HFF-Myc (cell line): ENCODE measurements around the gene DSPP.
A peak's percentile ranks its signal among the peaks of the same experiment; 100 is the strongest.

ENCODE experiments used
- DNase-seq: peaks from one replicate; pipeline ENCODE4 v3.0.0-alpha.2; 2011; ENCODE audit warnings: low read depth; ENCODE audit errors: extremely low read depth
- H3K4me3 ChIP-seq: replicated peaks from 2 replicates; pipeline ENCODE4 v1.5.1; 2011; ENCODE audit warnings: low read depth, mild to moderate bottlenecking, control low read depth, low read length
- CTCF ChIP-seq: IDR thresholded peaks from 2 replicates; pipeline ENCODE4 v1.5.1; 2012; ENCODE audit warnings: mild to moderate bottlenecking, low read depth, low read length, control low read depth; ENCODE audit errors: missing control alignments

DSPP gene

GRCh38 chr4:87620086-87620485, 11.8 kb downstream of the DSPP start:
- DNase-seq, result no peak
- no peak for TF ChIP-seq CTCF
- H3K4me3 ChIP-seq, result no peak overlapping the region

- TF ChIP-seq CTCF, result no peak
- no peak for DNase-seq
- H3K4me3 ChIP-seq, result no peak overlapping the region
Measured at GRCh38 chr4:87620491-87620890, 12.2 kb downstream of the DSPP start.

GRCh38 chr4:87622303-87622702, 14.0 kb downstream of the DSPP start:
- TF ChIP-seq CTCF, result no peak
- no peak for DNase-seq
- no peak overlapping the region for H3K4me3 ChIP-seq

- DNase-seq, result no peak
- no peak overlapping the region for H3K4me3 ChIP-seq
- TF ChIP-seq CTCF, result no peak
Measured at GRCh38 chr4:87624698-87625097, 16.4 kb downstream of the DSPP start.

- H3K4me3 ChIP-seq, result no peak overlapping the region
- no peak for DNase-seq
- no peak for TF ChIP-seq CTCF
Measured at GRCh38 chr4:87631668-87632067, 23.3 kb downstream of the DSPP start.

GRCh38 chr4:87632469-87632868, 24.1 kb downstream of the DSPP start:
- no peak for DNase-seq
- TF ChIP-seq CTCF, result no peak
- H3K4me3 ChIP-seq, result no peak overlapping the region

- DNase-seq, result peak; percentile 17
- TF ChIP-seq CTCF, result no peak
- no peak overlapping the region for H3K4me3 ChIP-seq
Measured at GRCh38 chr4:87633243-87633642, 24.9 kb downstream of the DSPP start.
